Adrenal gland (tissue), 5 donors: Measurements from ENCODE around the gene CPS1.

ENCODE experiments used
- POLR2A ChIP-seq, 2 donors: fragments of 450-650 bp; IDR thresholded peaks; one replicate each; pipeline ENCODE4 v1.6.1; 2017; ENCODE audit warnings: antibody characterized with exemption in 2 of 2, mild to moderate bottlenecking in 2 of 2, moderate library complexity in 1 of 2
- TF ChIP-seq, protein P1 (sequence below), 6 experiments: fragments of 450-650 bp in 4 of 6; fragments of 200-600 bp in 2 of 6; sonication (generic) in 1 of 6; IDR thresholded peaks; 1 replicate in 5 of 6; 2 replicates in 1 of 6; pipeline versions ENCODE4 v1.5.1 to v1.8.0; 2016 to 2021; ENCODE audit warnings: antibody characterized with exemption in 6 of 6, mild to moderate bottlenecking in 2 of 6, moderate library complexity in 1 of 6
- donor health status: DM: no; HTN: no; CAD: no.

GRCh38 chr2:210562502-210563080 is 6.2 kb downstream of the CPS1 start:
- TF ChIP-seq, protein P1, sequence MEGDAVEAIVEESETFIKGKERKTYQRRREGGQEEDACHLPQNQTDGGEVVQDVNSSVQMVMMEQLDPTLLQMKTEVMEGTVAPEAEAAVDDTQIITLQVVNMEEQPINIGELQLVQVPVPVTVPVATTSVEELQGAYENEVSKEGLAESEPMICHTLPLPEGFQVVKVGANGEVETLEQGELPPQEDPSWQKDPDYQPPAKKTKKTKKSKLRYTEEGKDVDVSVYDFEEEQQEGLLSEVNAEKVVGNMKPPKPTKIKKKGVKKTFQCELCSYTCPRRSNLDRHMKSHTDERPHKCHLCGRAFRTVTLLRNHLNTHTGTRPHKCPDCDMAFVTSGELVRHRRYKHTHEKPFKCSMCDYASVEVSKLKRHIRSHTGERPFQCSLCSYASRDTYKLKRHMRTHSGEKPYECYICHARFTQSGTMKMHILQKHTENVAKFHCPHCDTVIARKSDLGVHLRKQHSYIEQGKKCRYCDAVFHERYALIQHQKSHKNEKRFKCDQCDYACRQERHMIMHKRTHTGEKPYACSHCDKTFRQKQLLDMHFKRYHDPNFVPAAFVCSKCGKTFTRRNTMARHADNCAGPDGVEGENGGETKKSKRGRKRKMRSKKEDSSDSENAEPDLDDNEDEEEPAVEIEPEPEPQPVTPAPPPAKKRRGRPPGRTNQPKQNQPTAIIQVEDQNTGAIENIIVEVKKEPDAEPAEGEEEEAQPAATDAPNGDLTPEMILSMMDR (IDR thresholded peaks at IDR 0.05), result no peak
- TF ChIP-seq POLR2A (IDR thresholded peaks at IDR 0.05), result no peak
